HG02884 (cell line): Measurements from ENCODE around the gene PYGM.

Source experiments
- ATAC-seq: cut with Tn5 transposase; IDR thresholded peaks from one replicate; pipeline ENCODE4 v1.9.1; 2021; ENCODE audit warnings: mild to moderate bottlenecking, moderate library complexity; ENCODE audit not compliant: unreplicated experiment

The PYGM gene

DNA sequence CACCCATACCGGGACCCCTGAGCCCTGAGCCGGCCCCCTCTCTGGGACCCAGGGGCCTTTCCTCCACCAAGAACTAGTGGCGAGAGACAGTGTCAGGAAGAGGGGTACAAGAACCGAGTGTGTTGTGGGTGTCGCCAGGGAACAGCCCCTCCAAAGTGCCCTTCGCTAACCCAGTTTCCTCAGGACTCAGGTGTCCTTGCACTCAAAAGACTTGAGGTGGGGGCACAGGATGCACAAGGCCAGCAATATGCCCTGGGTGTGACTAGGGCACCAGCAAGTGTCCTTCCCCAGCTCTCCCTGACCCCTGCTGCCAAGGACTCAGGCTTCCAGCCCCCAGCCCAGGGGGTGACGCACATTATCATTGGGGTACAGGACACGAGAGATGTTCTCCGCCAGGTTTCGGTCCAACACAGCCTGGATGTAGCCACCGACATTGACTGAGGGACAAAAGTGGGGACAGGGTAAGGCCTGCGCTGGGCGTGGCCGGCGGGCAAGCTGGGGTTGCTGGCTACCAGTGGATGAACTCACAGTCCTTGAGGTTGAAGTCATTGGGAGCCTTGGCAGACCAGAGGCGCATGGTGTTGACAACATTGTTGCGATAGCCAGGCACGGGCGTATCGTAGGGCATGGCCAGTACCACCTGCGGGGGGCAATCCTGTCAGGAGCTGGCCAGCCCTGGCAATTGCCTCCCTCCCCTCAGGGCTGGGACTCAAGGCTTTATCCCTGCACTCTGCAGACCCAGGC is 4.7 kb downstream of the PYGM start:
- no peak for ATAC-seq

- ATAC-seq: no peak
These were observed 5.5 kb downstream of the PYGM start for GRCh38 chr11:64754124-64754918.

- no peak for ATAC-seq
These were observed 6.2 kb downstream of the PYGM start for GRCh38 chr11:64753380-64754123.

- ATAC-seq: no peak
These were observed 6.8 kb downstream of the PYGM start for GRCh38 chr11:64753019-64753379.

GRCh38 chr11:64752175-64752970 is 7.4 kb downstream of the PYGM start:
- no peak for ATAC-seq

- no peak for ATAC-seq
These were observed 8.2 kb downstream of the PYGM start for GRCh38 chr11:64751580-64751979.

- no peak for ATAC-seq
These were observed 8.6 kb downstream of the PYGM start for GRCh38 chr11:64751136-64751535.

DNA sequence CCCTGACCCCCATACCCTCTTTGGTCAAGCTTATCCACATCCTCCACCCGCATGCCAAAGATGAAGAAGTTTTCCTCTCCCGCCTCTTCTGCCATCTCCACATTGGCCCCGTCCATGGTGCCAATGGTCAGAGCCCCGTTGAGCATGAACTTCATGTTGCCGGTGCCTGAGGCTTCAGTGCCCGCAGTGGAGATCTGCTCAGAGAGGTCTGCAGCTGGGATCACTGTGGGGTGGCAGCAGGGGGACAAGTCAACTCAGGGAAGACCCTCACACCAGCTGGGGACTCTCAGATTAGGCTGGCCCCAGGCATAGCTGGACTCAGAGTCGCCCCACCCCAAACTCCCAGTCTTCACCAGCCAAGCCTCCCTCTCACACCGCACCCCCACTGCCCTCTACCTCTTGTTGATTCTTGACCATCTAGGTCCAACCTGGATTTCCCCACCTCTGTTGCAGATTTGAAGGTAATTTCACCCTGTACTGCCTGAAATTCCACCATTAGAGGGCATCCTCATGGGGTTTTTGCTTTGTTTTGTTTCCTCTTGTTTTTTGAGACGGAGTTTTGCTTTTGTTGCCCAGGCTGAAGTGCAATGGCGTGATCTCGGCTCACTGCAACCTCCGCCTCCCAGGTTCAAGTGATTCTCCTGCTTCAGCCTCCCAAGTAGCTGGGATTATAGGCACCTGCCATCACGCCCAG is 9.3 kb downstream of the PYGM start:
- no peak for ATAC-seq

DNA sequence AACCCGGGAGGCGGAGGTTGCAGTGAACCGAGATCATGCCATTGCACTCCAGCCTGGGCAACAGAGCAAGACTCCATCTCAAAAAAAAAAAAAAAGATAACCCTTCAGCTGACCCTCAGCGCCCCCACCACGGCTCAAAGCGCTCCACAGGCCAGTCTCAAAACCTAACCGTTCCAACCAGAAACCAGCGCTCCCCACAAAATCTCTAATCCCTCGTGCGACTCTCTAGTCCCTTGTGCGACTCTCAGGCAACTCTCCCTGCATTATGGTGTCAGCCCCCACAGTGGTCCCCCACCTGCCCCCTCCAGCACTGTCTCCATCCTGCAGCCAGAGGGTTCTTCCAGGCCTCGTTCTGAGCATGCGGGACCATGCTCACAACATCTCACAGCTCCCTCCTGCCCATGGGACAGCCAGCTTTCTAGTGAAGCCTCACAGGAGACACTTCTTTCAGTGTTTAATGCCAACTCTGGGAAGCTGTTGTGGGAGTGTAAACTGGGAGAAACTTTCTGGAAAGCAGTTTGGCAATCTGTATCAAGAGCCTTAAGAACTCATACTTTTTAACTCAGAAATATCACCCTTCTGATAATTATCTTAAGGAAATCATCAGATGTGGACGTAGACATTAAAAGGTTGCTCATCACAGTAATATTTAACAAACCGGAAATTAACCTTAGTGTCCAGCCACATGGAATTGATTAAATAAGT is 11.7 kb downstream of the PYGM start:
- no peak for ATAC-seq

DNA sequence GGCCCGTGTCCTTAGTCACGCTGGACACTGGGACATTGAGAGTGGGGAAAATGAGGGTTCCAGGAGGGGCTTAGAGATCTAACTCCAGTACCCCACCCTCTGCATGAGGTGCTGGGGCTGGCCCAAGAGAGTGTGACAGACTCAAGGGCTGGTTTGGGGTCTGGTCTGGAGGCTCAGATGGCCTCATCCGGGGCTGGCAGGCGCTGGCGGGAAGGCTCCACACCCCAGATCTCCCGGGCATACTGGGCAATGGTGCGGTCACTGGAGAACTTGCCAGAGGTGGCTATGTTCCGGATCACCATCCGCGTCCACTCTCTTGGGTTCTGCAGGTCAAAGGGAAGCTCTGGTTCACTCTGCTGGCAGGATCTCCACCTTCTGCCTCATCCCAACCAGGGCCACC is 13.3 kb downstream of the PYGM start:
- ATAC-seq: no peak

GRCh38 chr11:64745521-64746328 is 14.0 kb downstream of the PYGM start:
- no peak for ATAC-seq

DNA sequence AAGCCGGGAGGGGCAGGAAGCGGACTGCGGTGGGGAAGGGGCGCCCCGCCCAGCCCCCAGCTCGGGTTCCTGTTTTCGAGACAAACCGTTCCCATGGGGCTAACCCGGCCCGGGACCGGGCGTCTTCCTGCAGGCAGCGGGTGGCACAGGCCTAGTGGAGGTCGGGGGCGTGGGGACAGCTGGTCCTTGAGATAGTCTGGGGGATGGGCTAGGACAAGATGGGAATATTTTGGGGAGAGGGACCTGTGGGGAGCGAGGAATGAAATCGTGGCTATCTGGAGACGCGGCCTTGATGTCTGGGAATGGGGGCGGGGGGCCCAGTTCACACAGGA is 14.6 kb downstream of the PYGM start:
- ATAC-seq: no peak

- no peak for ATAC-seq
These were observed 15.1 kb downstream of the PYGM start for GRCh38 chr11:64744544-64745188.

- ATAC-seq: no peak
These were observed 15.9 kb downstream of the PYGM start, which contains the start of gene RASGRP2 for GRCh38 chr11:64743591-64744543. TSS of gene RASGRP2 (minus strand) at chr11:64744142. CDS start at chr11:64742866, 1,276 bp downstream.

- no peak for ATAC-seq
These were observed 16.7 kb downstream of the PYGM start for GRCh38 chr11:64742889-64743590.

DNA sequence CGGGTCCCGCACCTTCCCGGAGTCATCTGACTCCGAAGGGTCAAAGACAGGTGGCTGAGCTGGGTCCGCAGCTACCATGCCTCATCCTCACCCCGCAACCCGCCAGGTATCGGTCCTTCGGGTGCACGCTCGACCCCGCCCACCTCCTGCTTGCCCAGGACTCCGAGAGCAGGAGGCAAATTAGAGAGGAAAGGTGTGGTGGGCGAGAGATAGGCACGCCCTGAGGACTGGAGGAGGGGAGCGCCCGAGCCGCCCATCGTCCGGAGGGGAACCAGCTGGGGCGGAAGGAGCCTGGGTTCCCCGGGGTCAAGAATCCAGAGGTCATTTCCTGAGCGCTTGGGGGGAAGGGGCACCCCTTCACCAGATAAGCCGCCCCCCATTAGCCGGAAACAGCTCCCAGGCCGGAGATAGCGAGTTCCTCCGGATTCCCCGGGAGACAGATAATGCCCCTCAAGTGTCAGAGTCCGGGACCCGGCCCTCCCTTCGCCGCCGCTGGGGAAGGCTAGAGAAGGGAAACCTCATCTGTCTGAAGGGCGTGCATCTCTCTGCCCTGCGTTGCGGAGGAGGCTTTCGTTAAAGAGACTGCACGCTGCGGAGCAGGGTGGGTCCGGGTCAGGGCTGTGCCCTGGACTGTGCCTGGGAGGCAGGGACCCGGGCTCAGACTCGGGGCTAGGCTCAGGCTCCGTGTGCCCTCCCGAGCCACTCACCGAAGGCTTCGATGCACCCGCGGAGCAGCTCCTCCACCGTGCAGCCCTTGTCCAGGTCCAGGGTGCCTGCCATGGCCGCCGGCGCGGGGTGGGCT is 17.5 kb downstream of the PYGM start:
- no peak for ATAC-seq
